Mesendoderm (in vitro differentiated cells): Measurements from ENCODE around the gene MUC6.

ENCODE experiments used
- DNase-seq: peaks from one replicate; pipeline ENCODE4 v3.0.0; 2013
- H2AK5ac ChIP-seq: 2 replicates; pipeline ENCODE4 v1.6.1; 2013; ENCODE audit warnings: low read length, inconsistent platforms
- H2BK120ac ChIP-seq: 2 replicates; pipeline ENCODE4 v1.6.1; 2013; ENCODE audit warnings: low read depth, mild to moderate bottlenecking, low read length, moderate library complexity, mixed read lengths
- H2BK15ac ChIP-seq: replicated peaks from 2 replicates; pipeline ENCODE4 v1.6.1; 2013; ENCODE audit warnings: low read depth, mild to moderate bottlenecking, moderate library complexity
- H2BK5ac ChIP-seq: 2 replicates; pipeline ENCODE4 v1.6.1; 2013; ENCODE audit warnings: low read length, inconsistent platforms
- H3K18ac ChIP-seq: 2 replicates; pipeline ENCODE4 v1.6.1; 2013; ENCODE audit warnings: mild to moderate bottlenecking, low read length, mixed read lengths
- H3K23ac ChIP-seq: one replicate; pipeline ENCODE4 v1.6.1; 2013; ENCODE audit warnings: low read length
- H3K27ac ChIP-seq: 2 replicates; pipeline ENCODE4 v1.5.1; 2013; ENCODE audit warnings: low read depth, mild to moderate bottlenecking, inconsistent platforms, low read length, moderate library complexity
- H3K27me3 ChIP-seq: 2 replicates; pipeline ENCODE4 v1.6.1; 2013; ENCODE audit warnings: low read length, control low read depth, mild to moderate bottlenecking, inconsistent platforms; ENCODE audit not compliant: insufficient read depth, poor library complexity
- H3K36me3 ChIP-seq: 2 replicates; pipeline ENCODE4 v1.6.1; 2013; ENCODE audit warnings: low read length, inconsistent platforms; ENCODE audit not compliant: control insufficient read depth, insufficient read depth
- H3K4ac ChIP-seq: one replicate; pipeline ENCODE4 v1.6.1; 2013; ENCODE audit warnings: low read depth, mild to moderate bottlenecking, low read length, moderate library complexity
- H3K4me1 ChIP-seq: 2 replicates; pipeline ENCODE4 v1.6.1; 2013; ENCODE audit warnings: low read depth, low read length, inconsistent platforms; ENCODE audit not compliant: control insufficient read depth
- H3K4me2 ChIP-seq: 2 replicates; pipeline ENCODE4 v1.6.1; 2013; ENCODE audit warnings: low read length
- H3K4me3 ChIP-seq: 2 replicates; pipeline ENCODE4 v1.5.1; 2013; ENCODE audit warnings: mild to moderate bottlenecking, low read length
- H3K56ac ChIP-seq: one replicate; pipeline ENCODE4 v1.6.1; 2013; ENCODE audit warnings: low read length
- H3K79me1 ChIP-seq: 2 replicates; pipeline ENCODE4 v1.6.1; 2013; ENCODE audit warnings: low read length, inconsistent platforms
- H3K79me2 ChIP-seq: 2 replicates; pipeline ENCODE4 v1.6.1; 2013; ENCODE audit warnings: mild to moderate bottlenecking, low read length; ENCODE audit not compliant: control insufficient read depth, insufficient read depth
- H3K9ac ChIP-seq: 2 replicates; pipeline ENCODE4 v1.6.1; 2013; ENCODE audit warnings: low read length, inconsistent platforms
- H4K5ac ChIP-seq: one replicate; pipeline ENCODE4 v1.6.1; 2013; ENCODE audit warnings: low read length
- H4K8ac ChIP-seq: one replicate; pipeline ENCODE4 v1.6.1; 2013; ENCODE audit warnings: low read depth, mild to moderate bottlenecking, control low read depth, low read length, moderate library complexity
- WGBS: extraction: QIAGEN DNeasy Blood & Tissue Kit; methylation state at CpG from one replicate; pipeline ENCODE4 v1.1.7; 2013; ENCODE audit warnings: low lambda C conversion rate, missing lambda C conversion rate; ENCODE audit not compliant: insufficient coverage; ENCODE audit errors: extremely low coverage; 5-methylcytosine and 5-hydroxymethylcytosine counted together

The MUC6 gene

GRCh38 chr11:993632-994167, 42.8 kb downstream of the MUC6 start:
- H4K5ac ChIP-seq: no peak overlapping the region
- no peak overlapping the region for H3K4me2 ChIP-seq
- no peak for DNase-seq
- no CpG with 5 or more reads among the region's 35 CpGs for WGBS
- H3K56ac ChIP-seq: no peak overlapping the region
- no peak overlapping the region for H3K18ac ChIP-seq
- H3K36me3 ChIP-seq: peaks cover 12% of the 10 kb centered on the region
- no peak overlapping the region for H3K23ac ChIP-seq
- no peak overlapping the region for H2BK120ac ChIP-seq
- H3K79me2 ChIP-seq: no peaks in the 10 kb centered on the region
- H2BK5ac ChIP-seq: no peak overlapping the region
- H3K4me1 ChIP-seq: no peaks in the 10 kb centered on the region
- H2AK5ac ChIP-seq: no peak overlapping the region
- H3K79me1 ChIP-seq: peaks cover 1% of the 10 kb centered on the region
- no peak overlapping the region for H3K9ac ChIP-seq
- no peaks in the 10 kb centered on the region for H3K27me3 ChIP-seq
- no peak overlapping the region for H3K4ac ChIP-seq
- no peak overlapping the region for H2BK15ac ChIP-seq
- H4K8ac ChIP-seq: no peak overlapping the region
- no peak overlapping the region for H3K27ac ChIP-seq
- H3K4me3 ChIP-seq: no peak overlapping the region

- Histone ChIP-seq H3K36me3 (peaks cover 14% of the 10 kb centered on the region), H3K18ac (no peak overlapping the region), H2BK120ac (no peak overlapping the region), H2BK5ac (no peak overlapping the region), H3K56ac (no peak overlapping the region), H2BK15ac (no peak overlapping the region), H3K4me2 (no peak overlapping the region), H4K8ac (no peak overlapping the region), H3K4ac (no peak overlapping the region), H3K79me1 (peaks cover 1% of the 10 kb centered on the region), H3K4me3 (no peak overlapping the region), H3K79me2 (no peaks in the 10 kb centered on the region), H4K5ac (no peak overlapping the region), H3K27ac (no peak overlapping the region), H3K4me1 (no peaks in the 10 kb centered on the region), H2AK5ac (no peak overlapping the region), H3K27me3 (no peaks in the 10 kb centered on the region), H3K9ac (no peak overlapping the region), H3K23ac (no peak overlapping the region)
- DNase-seq: no peak
- no CpG with 5 or more reads among the region's 16 CpGs for whole genome bisulfite sequencing
Observed at GRCh38 chr11:992577-992976, 43.9 kb downstream of the MUC6 start.

- H3K4me2 ChIP-seq: no peak overlapping the region
Observed at GRCh38 chr11:991711-992307, 44.7 kb downstream of the MUC6 start.

GRCh38 chr11:991034-991433, 45.5 kb downstream of the MUC6 start:
- Histone ChIP-seq H3K18ac (no peak overlapping the region), H3K27me3 (no peaks in the 10 kb centered on the region), H2BK5ac (no peak overlapping the region), H2BK120ac (no peak overlapping the region), H3K4me1 (no peaks in the 10 kb centered on the region), H3K4ac (no peak overlapping the region), H3K4me2 (no peak overlapping the region), H4K8ac (no peak overlapping the region), H3K27ac (no peak overlapping the region), H3K79me1 (peaks cover 1% of the 10 kb centered on the region), H2AK5ac (no peak overlapping the region), H3K79me2 (no peaks in the 10 kb centered on the region), H2BK15ac (no peak overlapping the region), H3K9ac (no peak overlapping the region), H3K4me3 (no peak overlapping the region), H3K36me3 (peaks cover 17% of the 10 kb centered on the region), H3K23ac (no peak overlapping the region), H4K5ac (no peak overlapping the region), H3K56ac (no peak overlapping the region)
- no CpG with 5 or more reads among the region's 12 CpGs for WGBS
- DNase-seq: no peak

More at GRCh38 chr11:991711-992307, 44.7 kb downstream of the MUC6 start:
- Histone ChIP-seq H3K23ac (no peak overlapping the region), H3K27ac (no peak overlapping the region), H3K9ac (no peak overlapping the region), H3K79me1 (peaks cover 1% of the 10 kb centered on the region), H2AK5ac (no peak overlapping the region), H3K79me2 (no peaks in the 10 kb centered on the region), H4K8ac (no peak overlapping the region), H2BK15ac (no peak overlapping the region), H3K27me3 (no peaks in the 10 kb centered on the region), H3K4me3 (no peak overlapping the region), H3K18ac (no peak overlapping the region), H3K4me1 (no peaks in the 10 kb centered on the region), H2BK5ac (no peak overlapping the region), H3K4ac (no peak overlapping the region), H4K5ac (no peak overlapping the region), H3K36me3 (peaks cover 17% of the 10 kb centered on the region), H3K56ac (no peak overlapping the region), H2BK120ac (no peak overlapping the region)
- DNase-seq: no peak
- WGBS: no CpG with 5 or more reads among the region's 24 CpGs

GRCh38 chr11:990101-990500, 46.4 kb downstream of the MUC6 start:
- Histone ChIP-seq H2BK5ac (no peak overlapping the region), H2BK15ac (no peak overlapping the region), H2AK5ac (no peak overlapping the region), H4K5ac (no peak overlapping the region), H3K4ac (no peak overlapping the region), H3K4me1 (no peaks in the 10 kb centered on the region), H3K36me3 (peaks cover 17% of the 10 kb centered on the region), H3K27me3 (no peaks in the 10 kb centered on the region), H4K8ac (no peak overlapping the region), H3K4me3 (no peak overlapping the region), H3K79me1 (peaks cover 1% of the 10 kb centered on the region), H2BK120ac (no peak overlapping the region), H3K56ac (no peak overlapping the region), H3K9ac (no peak overlapping the region), H3K79me2 (no peaks in the 10 kb centered on the region), H3K18ac (no peak overlapping the region), H3K27ac (no peak overlapping the region), H3K23ac (no peak overlapping the region), H3K4me2 (no peak overlapping the region)
- no peak for DNase-seq
- WGBS: no CpG with 5 or more reads among the region's 10 CpGs

- no CpG with 5 or more reads among the region's 15 CpGs for WGBS
- H3K9ac ChIP-seq: no peak overlapping the region
- H3K23ac ChIP-seq: no peak overlapping the region
- no peak overlapping the region for H3K4me2 ChIP-seq
- no peaks in the 10 kb centered on the region for H3K79me2 ChIP-seq
- no peak overlapping the region for H4K5ac ChIP-seq
- DNase-seq: no peak
- peaks cover 15% of the 10 kb centered on the region for H3K36me3 ChIP-seq
- no peak overlapping the region for H2BK5ac ChIP-seq
- no peak overlapping the region for H2AK5ac ChIP-seq
- no peaks in the 10 kb centered on the region for H3K27me3 ChIP-seq
- no peaks in the 10 kb centered on the region for H3K4me1 ChIP-seq
- no peak overlapping the region for H2BK120ac ChIP-seq
- H3K18ac ChIP-seq: no peak overlapping the region
- H3K4me3 ChIP-seq: no peak overlapping the region
- H2BK15ac ChIP-seq: no peak overlapping the region
- no peak overlapping the region for H3K56ac ChIP-seq
- no peak overlapping the region for H3K27ac ChIP-seq
- no peak overlapping the region for H4K8ac ChIP-seq
- H3K4ac ChIP-seq: no peak overlapping the region
- peaks cover 1% of the 10 kb centered on the region for H3K79me1 ChIP-seq
Observed at GRCh38 chr11:987671-988070, 48.8 kb downstream of the MUC6 start.
